GM12878 (cell line): ENCODE measurements around the gene DCC.

Experiments used
- CHD2 ChIP-seq: IDR thresholded peaks from 2 replicates; pipeline ENCODE4 v1.6.1; 2011; ENCODE audit warnings: low read depth, low read length, improper control_type of control experiment, borderline replicate concordance
- EP300 ChIP-seq, 2 experiments: fragments of 150-350 bp in 1 of 2; IDR thresholded peaks; 2 replicates each; pipeline ENCODE4 v1.6.1; 2011 to 2012; ENCODE audit warnings: low read depth in 2 of 2, low read length in 2 of 2, borderline replicate concordance in 1 of 2, improper control_type of control experiment in 1 of 2, inconsistent platforms in 1 of 2; ENCODE audit not compliant: control insufficient read depth in 1 of 2
- FOXK2 ChIP-seq: fragments of 450-650 bp; IDR thresholded peaks from 2 replicates; pipeline ENCODE4 v1.6.1; 2017; ENCODE audit warnings: mild to moderate bottlenecking, moderate library complexity
- FOXM1 ChIP-seq: IDR thresholded peaks from 2 replicates; pipeline ENCODE4 v1.6.1; 2012; ENCODE audit warnings: low read depth, mild to moderate bottlenecking, inconsistent platforms, low read length, moderate library complexity
- JUND ChIP-seq: IDR thresholded peaks from 2 replicates; pipeline ENCODE4 v1.6.1; 2012; ENCODE audit warnings: low read depth, mild to moderate bottlenecking, low read length, improper control_type of control experiment, moderate library complexity
- POLR2AphosphoS5 ChIP-seq: IDR thresholded peaks from 2 replicates; pipeline ENCODE4 v1.6.1; 2011; ENCODE audit warnings: mild to moderate bottlenecking, low read length, inconsistent platforms
- REST ChIP-seq: IDR thresholded peaks from 2 replicates; pipeline ENCODE4 v1.6.1; 2012; ENCODE audit warnings: mild to moderate bottlenecking, low read depth, low read length
- SMC3 ChIP-seq: IDR thresholded peaks from 2 replicates; pipeline ENCODE4 v1.6.1; 2011; ENCODE audit warnings: low read length, improper control_type of control experiment, borderline replicate concordance
- SPI1 ChIP-seq: IDR thresholded peaks from 2 replicates; pipeline ENCODE4 v1.6.1; 2011; ENCODE audit warnings: low read depth, mild to moderate bottlenecking, low read length, moderate library complexity, borderline replicate concordance; ENCODE audit not compliant: insufficient read depth
- STAT3 ChIP-seq: IDR thresholded peaks from 2 replicates; pipeline ENCODE4 v1.6.1; 2011; ENCODE audit warnings: low read depth, low read length, improper control_type of control experiment
- USF2 ChIP-seq: IDR thresholded peaks from 2 replicates; pipeline ENCODE4 v1.6.1; 2011; ENCODE audit warnings: low read depth, low read length, improper control_type of control experiment, borderline replicate concordance
- TF ChIP-seq, protein P1 (sequence below): fragments of 450-650 bp; IDR thresholded peaks from 2 replicates; pipeline ENCODE4 v1.6.1; 2017; ENCODE audit warnings: mild to moderate bottlenecking, low read depth, inconsistent platforms; ENCODE audit not compliant: poor library complexity, severe bottlenecking
- TF ChIP-seq, protein P2 (sequence below), 3 experiments: IDR thresholded peaks in 2 of 3; conservative IDR thresholded peaks in 1 of 3; 2 replicates each; pipeline ENCODE4 v1.5.1; 2011; ENCODE audit warnings: low read depth in 3 of 3, low read length in 3 of 3, mild to moderate bottlenecking in 3 of 3, control low read depth in 2 of 3, moderate library complexity in 2 of 3, inconsistent platforms in 1 of 3, mixed read lengths in 1 of 3; ENCODE audit not compliant: control insufficient read depth in 2 of 3, insufficient read depth in 1 of 3; ENCODE audit errors: extremely low read depth in 1 of 3

DNA sequence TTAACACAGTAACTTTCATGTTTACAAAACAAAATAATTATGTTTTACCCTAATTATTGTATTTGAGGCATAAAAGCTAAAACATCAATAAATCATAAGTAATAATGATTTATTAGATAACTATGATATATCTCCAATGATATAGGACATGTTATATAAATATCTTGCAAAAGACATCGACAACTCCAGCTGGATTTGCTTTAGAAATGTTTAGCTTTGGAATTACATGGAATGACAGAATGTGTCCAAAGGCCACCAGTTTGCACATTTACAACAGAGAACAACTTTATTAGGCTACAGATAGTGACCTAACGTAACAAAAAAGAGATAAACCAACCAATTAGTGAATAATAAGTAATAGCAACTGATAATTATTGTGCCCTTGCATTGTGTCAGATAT, 475.7 kb downstream of the DCC start:
- TF ChIP-seq STAT3 = no peak
- TF ChIP-seq REST = no peak
- TF ChIP-seq, protein P1, sequence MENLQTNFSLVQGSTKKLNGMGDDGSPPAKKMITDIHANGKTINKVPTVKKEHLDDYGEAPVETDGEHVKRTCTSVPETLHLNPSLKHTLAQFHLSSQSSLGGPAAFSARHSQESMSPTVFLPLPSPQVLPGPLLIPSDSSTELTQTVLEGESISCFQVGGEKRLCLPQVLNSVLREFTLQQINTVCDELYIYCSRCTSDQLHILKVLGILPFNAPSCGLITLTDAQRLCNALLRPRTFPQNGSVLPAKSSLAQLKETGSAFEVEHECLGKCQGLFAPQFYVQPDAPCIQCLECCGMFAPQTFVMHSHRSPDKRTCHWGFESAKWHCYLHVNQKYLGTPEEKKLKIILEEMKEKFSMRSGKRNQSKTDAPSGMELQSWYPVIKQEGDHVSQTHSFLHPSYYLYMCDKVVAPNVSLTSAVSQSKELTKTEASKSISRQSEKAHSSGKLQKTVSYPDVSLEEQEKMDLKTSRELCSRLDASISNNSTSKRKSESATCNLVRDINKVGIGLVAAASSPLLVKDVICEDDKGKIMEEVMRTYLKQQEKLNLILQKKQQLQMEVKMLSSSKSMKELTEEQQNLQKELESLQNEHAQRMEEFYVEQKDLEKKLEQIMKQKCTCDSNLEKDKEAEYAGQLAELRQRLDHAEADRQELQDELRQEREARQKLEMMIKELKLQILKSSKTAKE = no peak
- no peak for TF ChIP-seq EP300 (IDR thresholded peaks at IDR 0.05; ENCODE audit: borderline replicate concordance in 1 of 2, control insufficient read depth in 1 of 2, low read depth in 2 of 2, low read length in 2 of 2)
- no peak for TF ChIP-seq POLR2AphosphoS5
- TF ChIP-seq, protein P2, sequence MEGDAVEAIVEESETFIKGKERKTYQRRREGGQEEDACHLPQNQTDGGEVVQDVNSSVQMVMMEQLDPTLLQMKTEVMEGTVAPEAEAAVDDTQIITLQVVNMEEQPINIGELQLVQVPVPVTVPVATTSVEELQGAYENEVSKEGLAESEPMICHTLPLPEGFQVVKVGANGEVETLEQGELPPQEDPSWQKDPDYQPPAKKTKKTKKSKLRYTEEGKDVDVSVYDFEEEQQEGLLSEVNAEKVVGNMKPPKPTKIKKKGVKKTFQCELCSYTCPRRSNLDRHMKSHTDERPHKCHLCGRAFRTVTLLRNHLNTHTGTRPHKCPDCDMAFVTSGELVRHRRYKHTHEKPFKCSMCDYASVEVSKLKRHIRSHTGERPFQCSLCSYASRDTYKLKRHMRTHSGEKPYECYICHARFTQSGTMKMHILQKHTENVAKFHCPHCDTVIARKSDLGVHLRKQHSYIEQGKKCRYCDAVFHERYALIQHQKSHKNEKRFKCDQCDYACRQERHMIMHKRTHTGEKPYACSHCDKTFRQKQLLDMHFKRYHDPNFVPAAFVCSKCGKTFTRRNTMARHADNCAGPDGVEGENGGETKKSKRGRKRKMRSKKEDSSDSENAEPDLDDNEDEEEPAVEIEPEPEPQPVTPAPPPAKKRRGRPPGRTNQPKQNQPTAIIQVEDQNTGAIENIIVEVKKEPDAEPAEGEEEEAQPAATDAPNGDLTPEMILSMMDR (IDR thresholded peaks at IDR 0.05 in 2 of 3, conservative IDR thresholded peaks at IDR 0.05 in 1 of 3; ENCODE audit: control insufficient read depth in 2 of 3, extremely low read depth in 1 of 3, insufficient read depth in 1 of 3, low read depth in 3 of 3, low read length in 3 of 3) = no peak
- no peak for TF ChIP-seq JUND
- no peak for TF ChIP-seq FOXK2
- TF ChIP-seq SMC3 = no peak
- no peak for TF ChIP-seq CHD2
- no peak for TF ChIP-seq USF2
- TF ChIP-seq FOXM1 = no peak
- no peak for TF ChIP-seq SPI1
